Mesenchymal stem cell (in vitro differentiated cells and primary cell): ENCODE results near the gene ATG4B. TPM values are rescaled to one million over a fixed set of nuclear protein-coding genes. Genes with fewer than 3 reads are reported as not detected.
"Not testable (repeated sequence)": the region's sequence is repeated elsewhere in the genome, so short reads cannot be mapped to it uniquely, and the experiment has no call there.

Experiments used
- DNase-seq: peaks from one replicate; pipeline ENCODE4 v3.0.0-alpha.2; 2013
- H2AFZ ChIP-seq: one replicate; pipeline ENCODE4 v1.6.1; 2013; ENCODE audit warnings: low read depth, mild to moderate bottlenecking, control low read depth, inconsistent platforms, low read length, moderate library complexity
- H2AK5ac ChIP-seq: 2 replicates; pipeline ENCODE4 v1.6.1; 2013; ENCODE audit warnings: low read length, moderate library complexity, mild to moderate bottlenecking, inconsistent platforms; ENCODE audit not compliant: severe bottlenecking
- H2BK120ac ChIP-seq: one replicate; pipeline ENCODE4 v1.6.1; 2013; ENCODE audit warnings: low read depth, mild to moderate bottlenecking, inconsistent platforms, low read length, moderate library complexity
- H2BK12ac ChIP-seq, 2 experiments: one replicate each; pipeline ENCODE4 v1.6.1; 2013; ENCODE audit warnings: inconsistent platforms in 2 of 2, low read length in 2 of 2, mild to moderate bottlenecking in 2 of 2, moderate library complexity in 2 of 2, control low read depth in 1 of 2
- H2BK15ac ChIP-seq: one replicate; pipeline ENCODE4 v1.6.1; 2013; ENCODE audit warnings: mild to moderate bottlenecking, low read depth, inconsistent platforms; ENCODE audit not compliant: poor library complexity, severe bottlenecking
- H2BK5ac ChIP-seq: 2 replicates; pipeline ENCODE4 v1.6.1; 2013; ENCODE audit warnings: low read depth, mild to moderate bottlenecking, low read length, control low read depth, inconsistent platforms; ENCODE audit not compliant: poor library complexity, severe bottlenecking
- H3K14ac ChIP-seq, 2 experiments: one replicate each; pipeline ENCODE4 v1.6.1; 2013; ENCODE audit warnings: inconsistent platforms in 2 of 2, low read length in 2 of 2, control low read depth in 1 of 2, mild to moderate bottlenecking in 1 of 2, moderate library complexity in 1 of 2
- H3K18ac ChIP-seq, 2 experiments: one replicate each; pipeline ENCODE4 v1.6.1; 2013; ENCODE audit warnings: inconsistent platforms in 2 of 2, low read length in 2 of 2, control low read depth in 1 of 2, low read depth in 1 of 2, mild to moderate bottlenecking in 1 of 2
- H3K23ac ChIP-seq, 2 experiments: one replicate each; pipeline ENCODE4 v1.6.1; 2013; ENCODE audit warnings: inconsistent platforms in 2 of 2, low read length in 2 of 2, mild to moderate bottlenecking in 2 of 2, moderate library complexity in 2 of 2, control low read depth in 1 of 2
- H3K27ac ChIP-seq: 2 replicates; pipeline ENCODE4 v1.5.1; 2013; ENCODE audit warnings: mild to moderate bottlenecking, moderate library complexity, low read length, control low read depth, inconsistent platforms; ENCODE audit not compliant: poor library complexity, severe bottlenecking
- H3K27me3 ChIP-seq, 2 experiments: 2 replicates each; pipeline versions ENCODE4 v1.6.1 to v1.7.0; 2013; ENCODE audit warnings: low read length in 2 of 2, mild to moderate bottlenecking in 2 of 2, moderate library complexity in 2 of 2, control low read depth in 1 of 2, inconsistent platforms in 1 of 2; ENCODE audit not compliant: control insufficient read depth in 1 of 2, insufficient read depth in 1 of 2
- H3K36me3 ChIP-seq, 2 experiments: 2 replicates each; pipeline versions ENCODE4 v1.6.1 to v1.7.0; 2013; ENCODE audit warnings: low read length in 2 of 2, control low read depth in 1 of 2, inconsistent platforms in 1 of 2, low read depth in 1 of 2, mild to moderate bottlenecking in 1 of 2; ENCODE audit not compliant: insufficient read depth in 2 of 2, control insufficient read depth in 1 of 2
- H3K4ac ChIP-seq, 2 experiments: one replicate each; pipeline ENCODE4 v1.6.1; 2013; ENCODE audit warnings: inconsistent platforms in 2 of 2, low read length in 2 of 2, mild to moderate bottlenecking in 2 of 2, moderate library complexity in 2 of 2, control low read depth in 1 of 2, low read depth in 1 of 2
- H3K4me1 ChIP-seq: 2 replicates; pipeline ENCODE4 v1.6.1; 2013; ENCODE audit warnings: low read depth, low read length, control low read depth; ENCODE audit not compliant: control insufficient read depth, insufficient read depth
- H3K4me2 ChIP-seq: 2 replicates; pipeline ENCODE4 v1.6.1; 2013; ENCODE audit warnings: low read length, mild to moderate bottlenecking, inconsistent platforms; ENCODE audit not compliant: poor library complexity, severe bottlenecking
- H3K4me3 ChIP-seq, 2 experiments: 2 replicates each; pipeline versions ENCODE4 v1.5.1 to v1.7.0; 2013; ENCODE audit warnings: low read length in 2 of 2, mild to moderate bottlenecking in 2 of 2, control low read depth in 1 of 2, low read depth in 1 of 2; ENCODE audit not compliant: insufficient read depth in 1 of 2
- H3K79me1 ChIP-seq: replicated peaks from 2 replicates; pipeline ENCODE4 v1.6.1; 2013; ENCODE audit warnings: mild to moderate bottlenecking, control low read depth, low read length, inconsistent platforms; ENCODE audit not compliant: poor library complexity, severe bottlenecking
- H3K9ac ChIP-seq: 2 replicates; pipeline ENCODE4 v1.7.0; 2013; ENCODE audit warnings: mild to moderate bottlenecking, low read length, moderate library complexity
- H3K9me3 ChIP-seq: 2 replicates; pipeline ENCODE4 v1.7.0; 2013; ENCODE audit warnings: mild to moderate bottlenecking, low read length; ENCODE audit not compliant: control insufficient read depth
- H4K8ac ChIP-seq: one replicate; pipeline ENCODE4 v1.6.1; 2013; ENCODE audit warnings: inconsistent platforms, mild to moderate bottlenecking, low read length, moderate library complexity
- H4K91ac ChIP-seq: one replicate; pipeline ENCODE4 v1.6.1; 2013; ENCODE audit warnings: mild to moderate bottlenecking, low read length, inconsistent platforms
- WGBS: methylation state at CpG from one replicate; pipeline ENCODE4 v1.1.7; 2013; ENCODE audit warnings: mixed read lengths; 5-methylcytosine and 5-hydroxymethylcytosine counted together
- polyA plus RNA-seq, 2 experiments: library from polyadenylated mRNA; stranded (reverse); fragments of 200-250 nt; gene quantifications; one replicate each; pipeline ENCODE4 v1.2.3, GENCODE V29; 2013

Gene ATG4B
- 50.1 TPM for polyA plus RNA-seq (2013, experiment 1 of 2)
- 44.5 TPM for polyA plus RNA-seq (2013, experiment 2 of 2)

- peaks cover 24 to 27% of the 10 kb centered on the region in 2 experiments for H3K36me3 ChIP-seq
- peaks cover 22% of the 10 kb centered on the region for H3K4me1 ChIP-seq
- H3K9me3 ChIP-seq = no peaks in the 10 kb centered on the region
- H3K4ac ChIP-seq = peak within 1 kb of the TSS; percentile 98 to 100
- peak within 1 kb of the TSS; percentile 90 to 100 for H3K4me3 ChIP-seq
- H2AFZ ChIP-seq = peak within 1 kb of the TSS; percentile 98
- peak within 1 kb of the TSS; percentile 95 for H2BK15ac ChIP-seq
- H3K27me3 ChIP-seq = no peaks in the 10 kb centered on the region
- H3K23ac ChIP-seq = peak within 1 kb of the TSS; percentile 55 to 96
- H3K9ac ChIP-seq = peak within 1 kb of the TSS; percentile 98
- peak within 1 kb of the TSS; percentile 100 for H2BK5ac ChIP-seq
- peak within 1 kb of the TSS; percentile 99 for H4K8ac ChIP-seq
- peak within 1 kb of the TSS; percentile 96 for H3K27ac ChIP-seq
- under 1% methylated on average over 69 of the region's 123 CpGs for WGBS
- peak within 1 kb of the TSS; percentile 77 to 100 for H3K14ac ChIP-seq
- no peak within 1 kb of the TSS for H2AK5ac ChIP-seq
- H2BK120ac ChIP-seq = peak within 1 kb of the TSS; percentile 99
- peak within 1 kb of the TSS; percentile 100 for H3K18ac ChIP-seq
- DNase-seq = peak; percentile 85
- peaks cover 17% of the 10 kb centered on the region for H3K79me1 ChIP-seq
- peak within 1 kb of the TSS in 1 of 2 experiments; percentile 87 for H2BK12ac ChIP-seq
- peak within 1 kb of the TSS; percentile 90 for H3K4me2 ChIP-seq
- peak within 1 kb of the TSS; percentile 97 for H4K91ac ChIP-seq
Observed at GRCh38 chr2:241637018-241637794, at the start of gene ATG4B, which contains the start of gene THAP4. TSS of gene ATG4B (plus strand) at chr2:241637693. CDS start at chr2:241637715, 22 bp downstream. TSS of gene THAP4 (minus strand) at chr2:241637158. CDS start at chr2:241637017, 141 bp downstream.

GRCh38 chr2:241589863-241590262 is 47.6 kb upstream of the ATG4B start:
- H2AFZ ChIP-seq, H3K4me1 ChIP-seq, H3K4me3 ChIP-seq, H3K4ac ChIP-seq, H2BK120ac ChIP-seq, H4K91ac ChIP-seq, H2BK5ac ChIP-seq, H2BK15ac ChIP-seq, H2AK5ac ChIP-seq, H3K27ac ChIP-seq, H4K8ac ChIP-seq, H3K23ac ChIP-seq, H3K18ac ChIP-seq, H2BK12ac ChIP-seq, H3K9ac ChIP-seq, H3K4me2 ChIP-seq, DNase-seq, H3K27me3 ChIP-seq, H3K14ac ChIP-seq: not testable (repeated sequence)
- H3K36me3 ChIP-seq = peaks cover 48 to 66% of the 10 kb centered on the region in 2 experiments
- H3K79me1 ChIP-seq = peaks cover 29% of the 10 kb centered on the region
- WGBS = 83% methylated on average over 17 of the region's 17 CpGs
- peaks cover 43% of the 10 kb centered on the region for H3K9me3 ChIP-seq

GRCh38 chr2:241590496-241591455 is 46.7 kb upstream of the ATG4B start:
- not testable (repeated sequence) for H2BK12ac ChIP-seq, H3K18ac ChIP-seq, H2AFZ ChIP-seq, H4K91ac ChIP-seq, H3K4ac ChIP-seq, H2BK15ac ChIP-seq, H3K4me3 ChIP-seq, H3K27ac ChIP-seq, H2AK5ac ChIP-seq, H3K4me1 ChIP-seq, H2BK5ac ChIP-seq, H3K27me3 ChIP-seq, H4K8ac ChIP-seq, H3K23ac ChIP-seq, H2BK120ac ChIP-seq, H3K14ac ChIP-seq, H3K9ac ChIP-seq, H3K4me2 ChIP-seq, DNase-seq
- WGBS = 91% methylated on average over 31 of the region's 33 CpGs
- Histone ChIP-seq H3K36me3 (peaks cover 45 to 67% of the 10 kb centered on the region in 2 experiments), H3K79me1 (peaks cover 26% of the 10 kb centered on the region), H3K9me3 (peaks cover 35% of the 10 kb centered on the region)
